ENCODE results near the gene FBXO31.

The FBXO31 gene

DNA sequence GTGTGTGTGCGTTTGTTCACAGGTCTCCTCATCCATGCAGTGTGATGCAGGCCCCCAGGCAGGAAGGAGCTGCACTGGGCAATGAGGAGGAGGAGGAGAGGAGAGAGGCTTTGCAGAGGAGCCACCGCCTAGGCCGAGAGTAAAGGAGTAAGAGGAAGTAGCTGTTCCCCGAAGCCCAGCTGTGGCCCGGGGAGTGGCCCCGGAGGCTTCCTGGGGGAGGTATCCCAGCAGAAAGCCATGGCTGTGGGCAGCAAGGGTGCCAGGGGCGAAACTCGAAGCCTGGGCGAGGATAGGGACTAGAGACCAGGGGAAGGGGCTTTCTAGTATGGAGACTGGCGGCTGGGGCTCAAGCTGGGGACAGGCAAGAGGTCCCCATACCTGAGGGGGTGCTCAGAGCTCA, 78.6 kb downstream of the FBXO31 start:
- DNase-seq: no peak

DNA sequence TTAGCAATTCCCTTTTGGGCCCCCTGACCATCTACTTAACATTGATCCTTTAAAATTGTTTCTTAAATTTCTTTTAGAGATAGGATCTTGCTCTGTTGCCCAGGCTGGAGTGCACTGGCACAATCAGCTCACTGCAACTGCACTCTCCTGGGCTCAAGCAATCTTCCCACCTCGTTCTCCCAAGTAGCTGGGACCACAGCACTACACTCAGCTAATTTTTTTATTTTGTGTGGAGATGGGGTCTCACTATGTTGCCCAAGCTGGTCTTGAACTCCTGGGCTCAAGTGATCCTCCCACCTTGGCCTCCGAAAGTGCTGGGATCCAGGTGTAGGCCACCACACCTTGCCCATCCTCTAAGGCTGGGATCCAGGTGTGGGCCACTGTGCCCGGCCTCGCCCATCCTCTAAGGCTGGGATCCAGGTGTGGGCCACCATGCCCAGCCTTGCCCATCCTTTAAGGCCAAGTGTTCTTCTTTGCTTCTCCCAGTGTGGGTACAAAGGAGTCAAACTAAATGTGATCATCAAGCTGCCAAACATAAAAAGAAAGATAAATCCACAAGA, 79.5 kb downstream of the FBXO31 start:
- no peak for DNase-seq

DNA sequence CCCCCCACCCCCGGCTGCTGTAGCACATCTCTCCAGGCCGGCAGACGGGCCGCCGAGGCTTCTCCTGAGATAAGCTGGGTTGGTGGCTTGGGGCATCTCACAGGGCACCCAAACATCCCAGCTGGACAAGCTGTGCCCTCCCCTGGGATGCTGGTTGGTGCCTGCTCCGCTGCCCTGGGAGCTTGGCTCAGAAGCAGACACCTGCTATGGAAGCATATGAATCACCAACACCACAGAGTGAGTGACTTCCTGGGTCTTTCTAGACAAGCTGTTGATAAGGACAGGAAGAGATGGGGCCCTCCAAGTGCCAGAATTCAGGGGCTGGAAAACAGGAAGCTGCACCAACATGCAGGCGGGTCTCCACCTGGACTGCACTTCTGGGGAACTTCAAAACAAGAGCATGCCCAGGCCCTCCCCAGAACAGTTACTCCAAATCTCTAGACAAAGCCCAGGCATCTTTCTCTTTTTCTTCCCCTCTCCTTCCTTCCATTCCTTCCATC, 80.1 kb downstream of the FBXO31 start:
- no peak for DNase-seq

DNA sequence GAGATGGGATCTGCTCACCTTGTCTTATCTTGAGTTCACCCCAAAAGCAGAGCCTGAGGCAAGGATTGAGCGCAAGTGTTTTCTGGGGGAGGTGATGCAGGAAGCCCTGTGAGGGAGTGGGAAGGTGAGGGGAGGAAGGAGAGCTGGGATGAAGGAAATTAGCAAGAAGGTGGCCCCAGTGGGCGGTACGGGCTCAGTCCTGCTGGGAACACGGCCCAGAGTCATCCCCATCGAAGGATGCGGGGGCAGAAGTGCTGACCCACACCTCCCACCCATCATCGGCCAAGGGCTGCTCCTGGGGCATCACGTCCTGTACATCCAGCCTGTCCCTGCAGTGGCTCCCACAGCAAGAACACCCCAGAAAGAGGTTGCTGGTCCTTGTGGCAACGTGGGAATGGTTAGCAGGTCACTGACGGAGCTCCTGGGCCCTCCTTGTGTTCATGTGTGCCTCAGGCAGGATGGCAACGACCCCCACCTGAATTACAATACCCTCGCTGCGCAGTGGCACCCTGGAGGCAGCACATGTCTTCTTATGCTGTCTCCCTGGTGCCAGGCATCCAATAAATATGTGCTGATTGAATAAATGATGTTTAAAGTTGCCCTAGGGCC, 84.6 kb downstream of the FBXO31 start:
- no peak for DNase-seq

DNA sequence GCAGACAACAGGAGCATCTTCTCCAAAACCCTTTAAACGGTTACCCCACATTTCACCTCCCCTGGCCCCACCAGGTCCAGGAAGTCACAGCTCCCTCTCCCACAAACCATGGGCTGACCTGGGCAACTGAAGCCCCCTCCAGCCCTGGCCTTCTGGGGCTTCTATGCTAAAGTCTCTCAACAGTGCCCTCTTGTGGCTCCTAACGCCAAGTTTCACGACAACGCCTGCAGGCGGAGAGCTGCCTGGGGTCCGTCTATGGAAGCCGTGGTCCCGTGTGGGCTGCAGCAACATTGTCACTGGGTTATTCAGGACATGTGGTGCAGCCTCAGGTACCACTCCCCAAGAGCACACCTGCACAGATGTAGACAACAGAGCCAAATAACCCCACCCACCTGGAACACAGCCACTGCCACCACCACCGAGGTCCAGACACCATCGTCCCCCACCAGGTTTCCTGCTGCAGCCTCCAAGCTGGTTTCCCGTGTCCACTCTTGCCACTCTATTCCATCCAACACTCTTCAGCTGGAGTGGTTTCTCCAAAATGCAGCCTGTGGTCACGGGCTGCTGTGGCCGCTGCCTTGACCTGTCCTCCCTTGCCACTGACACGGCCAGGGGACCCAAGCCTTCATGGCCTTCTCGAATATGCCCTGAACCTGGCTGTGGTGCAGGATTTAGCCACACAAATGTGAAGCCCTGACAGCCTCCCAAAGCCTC, 85.5 kb downstream of the FBXO31 start:
- no peak for DNase-seq

DNA sequence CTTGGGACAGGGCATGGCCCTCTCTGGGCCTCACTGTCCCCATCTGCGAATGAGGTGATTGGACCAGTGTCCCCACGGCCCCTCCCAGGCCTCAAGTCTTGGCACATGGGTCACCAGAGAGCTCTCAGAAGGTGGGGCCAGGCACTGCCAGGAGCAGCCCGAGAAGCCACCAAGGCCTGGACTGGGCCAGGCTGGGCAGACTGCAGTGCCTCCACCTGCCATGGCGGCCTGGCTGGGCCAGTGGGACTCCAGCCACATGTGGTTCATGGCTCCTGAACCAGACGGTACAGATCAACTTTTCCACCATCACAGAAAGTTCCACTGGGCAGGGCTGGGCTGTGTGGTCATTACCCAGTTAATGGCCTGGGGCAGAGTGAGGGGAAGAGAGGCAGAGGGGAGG, 86.2 kb downstream of the FBXO31 start:
- no peak for DNase-seq

DNA sequence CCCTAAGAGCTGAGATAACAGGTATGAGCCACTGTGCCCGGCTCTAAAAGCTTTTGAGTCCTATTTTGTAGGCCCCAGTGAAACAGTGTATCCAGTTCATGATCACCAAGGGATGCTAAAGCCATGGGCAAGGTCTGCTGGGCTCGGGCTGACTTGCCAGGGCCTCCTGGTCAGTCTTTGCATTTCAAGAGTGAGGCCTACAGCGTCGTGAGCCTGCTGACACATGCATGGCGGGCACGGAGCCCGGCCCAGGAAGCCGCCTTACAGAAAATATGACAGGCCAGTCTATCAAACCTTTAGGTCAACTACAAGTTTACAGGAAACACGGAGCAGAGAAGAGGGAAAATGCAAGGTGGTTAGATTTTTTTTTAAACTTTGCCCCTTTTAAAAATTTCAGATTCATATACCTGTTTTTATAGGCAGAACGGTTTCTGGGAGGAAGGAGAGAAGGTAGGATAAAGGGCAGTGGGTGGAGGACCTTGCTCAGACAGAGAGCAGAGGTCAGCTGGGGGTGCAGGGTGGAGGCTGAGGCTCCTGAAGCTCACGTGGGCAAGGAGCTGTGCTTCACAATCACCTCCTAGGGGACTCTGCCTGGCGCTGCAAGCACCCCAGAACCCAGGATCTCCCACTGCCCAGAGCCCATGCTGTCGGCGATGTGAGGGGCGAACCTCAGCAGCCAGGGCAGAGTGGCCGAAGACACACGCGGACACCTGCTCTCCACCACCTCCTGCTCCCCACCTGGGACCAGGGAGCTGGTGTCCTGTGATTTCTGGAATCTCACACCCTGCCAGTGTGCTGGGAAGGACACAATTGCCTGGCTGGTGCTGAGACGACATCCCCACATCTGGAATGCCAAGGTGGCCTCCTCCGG, 87.7 kb downstream of the FBXO31 start:
- DNase-seq: no peak

DNA sequence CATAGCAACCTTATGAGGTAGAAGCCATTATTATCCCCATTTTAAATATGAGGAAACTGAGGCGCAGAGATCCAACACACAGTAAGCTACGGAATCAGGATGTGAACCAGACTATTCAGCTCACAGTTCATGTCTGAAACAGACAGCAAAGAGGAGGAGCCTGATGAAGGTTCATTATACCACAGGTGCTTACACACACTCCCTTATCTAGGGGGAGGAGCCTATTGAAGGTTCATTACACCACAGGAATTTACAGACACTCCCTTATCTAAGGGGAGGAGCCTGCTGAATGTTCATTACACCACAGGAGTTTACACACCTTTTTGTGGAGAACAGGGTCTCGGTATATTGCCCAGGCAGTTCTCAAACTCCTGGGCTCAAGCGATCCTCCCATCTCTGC, 88.3 kb downstream of the FBXO31 start:
- DNase-seq: no peak

DNA sequence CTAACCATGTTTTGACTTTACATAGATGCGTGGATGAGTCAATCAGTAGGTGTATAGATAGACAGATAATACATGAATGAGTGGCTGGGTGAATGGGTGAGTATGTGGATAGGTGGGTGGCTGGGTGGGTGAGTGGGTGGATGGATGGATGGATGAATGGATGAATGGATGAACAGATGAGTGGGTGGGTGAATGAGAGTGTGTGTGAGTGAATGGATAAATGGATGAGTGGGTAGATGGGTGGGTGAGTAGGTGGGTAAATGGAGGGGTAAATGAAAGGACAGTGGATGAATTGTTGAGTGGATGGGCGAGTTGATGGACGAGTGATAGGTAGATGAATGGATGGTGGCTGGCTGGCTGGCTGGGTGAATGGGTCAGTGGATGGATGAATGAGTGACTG, 89.6 kb downstream of the FBXO31 start:
- DNase-seq: no peak

DNA sequence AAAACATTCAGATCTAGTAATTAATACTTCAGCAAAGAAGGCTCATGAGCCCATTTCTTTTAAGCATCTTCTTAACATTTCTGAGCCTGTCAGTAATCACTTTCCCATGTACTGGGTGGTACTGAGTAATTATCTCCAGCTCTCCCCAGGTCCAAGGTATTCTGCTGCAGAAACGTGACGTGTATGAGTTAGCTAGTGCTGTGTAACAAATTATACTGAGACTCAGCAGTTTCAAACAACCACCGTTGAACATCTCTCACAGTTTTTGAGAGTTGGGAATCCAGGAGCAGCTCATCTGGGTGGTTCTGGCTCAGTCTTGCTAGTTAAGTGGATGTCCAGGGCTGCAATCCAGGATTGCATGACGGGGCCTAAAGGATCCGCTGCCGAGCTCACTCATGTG, 91.6 kb downstream of the FBXO31 start:
- no peak for DNase-seq

DNA sequence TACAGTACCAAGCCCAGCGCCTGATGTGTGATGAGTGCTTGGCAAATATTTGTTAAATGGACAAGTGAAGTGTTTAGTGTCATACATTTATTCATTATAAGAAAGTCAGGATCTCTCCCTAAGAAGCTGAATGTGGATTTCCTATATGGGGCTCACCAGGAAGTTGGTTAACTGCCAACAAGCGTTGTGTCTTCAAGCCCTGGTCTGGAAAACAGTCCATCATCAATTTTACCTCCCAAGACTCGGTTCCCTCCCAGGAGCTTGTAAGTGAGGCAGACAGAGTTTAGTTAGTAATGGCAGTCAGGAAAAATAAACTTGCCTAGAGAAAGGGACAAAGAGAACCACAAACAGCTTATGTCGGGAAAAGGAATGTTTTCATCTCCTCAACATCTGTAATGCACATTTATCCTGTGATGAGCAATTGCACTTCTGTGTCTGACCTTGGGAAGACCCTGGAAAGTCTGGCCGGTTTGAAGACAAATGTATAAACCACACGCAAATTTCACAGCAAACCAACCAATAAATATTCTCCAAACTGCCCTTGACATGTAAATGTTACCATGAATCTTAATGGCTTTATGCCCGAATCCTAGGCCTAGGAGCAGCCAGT, 94.7 kb downstream of the FBXO31 start:
- no peak for DNase-seq

DNA sequence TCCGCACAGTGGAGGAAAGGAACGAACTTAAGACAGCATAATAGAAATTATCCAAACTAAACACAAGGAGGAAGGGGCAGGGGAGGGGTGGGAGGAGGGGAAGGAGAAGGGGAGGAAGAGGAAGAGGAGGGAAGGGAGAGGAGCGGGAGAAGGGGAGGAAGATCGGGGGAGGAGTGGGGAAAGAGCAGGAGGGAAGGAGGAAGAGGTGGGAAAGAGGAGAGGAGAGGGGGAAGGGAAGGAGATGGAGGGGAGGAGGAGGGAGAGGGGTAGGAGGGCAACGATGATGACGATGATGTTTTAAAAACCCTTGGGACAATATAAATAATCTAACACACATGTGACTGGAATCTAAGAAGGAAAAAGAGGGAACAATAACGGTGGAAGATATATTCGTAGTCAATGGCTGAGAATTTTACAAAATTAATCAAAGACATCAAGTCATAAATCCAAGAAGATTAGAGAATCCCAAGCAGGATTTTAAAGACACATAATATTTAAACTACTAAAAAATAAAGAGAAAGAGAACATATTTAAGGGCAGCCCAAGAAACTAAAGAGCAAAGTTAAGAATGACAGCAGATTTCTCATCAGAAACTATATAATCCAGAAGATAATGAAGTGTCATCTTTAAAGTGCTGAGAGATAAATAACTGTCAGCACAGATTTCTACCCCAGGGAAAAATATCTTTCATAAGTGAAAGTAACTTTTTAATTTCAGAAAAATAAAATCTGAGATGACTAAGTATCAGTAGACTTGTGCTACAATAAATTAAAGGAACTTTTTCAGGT, 96.5 kb downstream of the FBXO31 start:
- no peak for DNase-seq

DNA sequence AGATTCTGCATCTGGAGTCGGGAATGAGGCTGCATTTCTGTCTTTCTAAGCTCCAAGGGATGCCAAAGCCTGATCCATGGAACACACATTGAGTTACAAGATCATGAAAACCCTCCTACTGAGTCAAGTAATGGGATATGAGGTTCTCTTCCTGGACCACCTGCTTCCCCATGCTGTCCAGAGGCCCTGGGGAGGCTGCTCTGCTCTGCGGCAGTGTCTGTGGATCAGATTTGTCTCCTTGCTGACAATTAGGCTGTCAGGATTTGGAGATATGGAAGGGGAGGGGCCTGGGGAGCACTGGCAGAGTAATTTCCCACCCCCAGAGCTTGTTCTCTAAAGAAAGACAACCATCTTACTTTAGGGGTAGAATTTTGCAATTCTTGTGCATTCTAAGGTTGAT, 99.4 kb downstream of the FBXO31 start:
- DNase-seq: no peak

DNA sequence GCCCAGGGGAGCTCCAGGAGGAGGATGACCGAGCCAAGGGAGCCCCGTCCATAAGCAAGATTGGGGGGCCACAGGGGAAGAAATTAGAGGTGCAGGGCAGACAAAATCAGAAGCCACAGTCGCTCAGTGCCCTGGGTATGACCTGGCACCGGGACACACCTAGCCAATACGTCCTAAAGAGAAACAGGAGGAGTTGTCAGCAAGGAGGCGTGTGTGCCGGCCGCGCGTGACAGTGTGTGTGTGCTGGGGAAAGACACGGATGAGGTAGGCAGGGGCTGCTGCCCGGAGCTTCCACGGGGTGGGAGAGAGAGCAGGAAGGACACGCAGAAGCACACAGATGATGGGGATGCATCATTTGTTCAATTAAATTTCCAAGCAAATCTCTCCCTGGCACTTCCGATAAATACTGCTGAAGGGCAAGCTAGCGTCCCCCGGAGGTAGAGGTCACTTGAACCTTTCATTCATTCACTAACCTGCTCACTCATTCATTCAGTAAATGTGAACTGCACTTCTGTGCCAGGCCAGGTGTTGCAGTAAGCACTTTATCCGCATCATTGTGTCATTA, 104.4 kb downstream of the FBXO31 start:
- DNase-seq: no peak

DNA sequence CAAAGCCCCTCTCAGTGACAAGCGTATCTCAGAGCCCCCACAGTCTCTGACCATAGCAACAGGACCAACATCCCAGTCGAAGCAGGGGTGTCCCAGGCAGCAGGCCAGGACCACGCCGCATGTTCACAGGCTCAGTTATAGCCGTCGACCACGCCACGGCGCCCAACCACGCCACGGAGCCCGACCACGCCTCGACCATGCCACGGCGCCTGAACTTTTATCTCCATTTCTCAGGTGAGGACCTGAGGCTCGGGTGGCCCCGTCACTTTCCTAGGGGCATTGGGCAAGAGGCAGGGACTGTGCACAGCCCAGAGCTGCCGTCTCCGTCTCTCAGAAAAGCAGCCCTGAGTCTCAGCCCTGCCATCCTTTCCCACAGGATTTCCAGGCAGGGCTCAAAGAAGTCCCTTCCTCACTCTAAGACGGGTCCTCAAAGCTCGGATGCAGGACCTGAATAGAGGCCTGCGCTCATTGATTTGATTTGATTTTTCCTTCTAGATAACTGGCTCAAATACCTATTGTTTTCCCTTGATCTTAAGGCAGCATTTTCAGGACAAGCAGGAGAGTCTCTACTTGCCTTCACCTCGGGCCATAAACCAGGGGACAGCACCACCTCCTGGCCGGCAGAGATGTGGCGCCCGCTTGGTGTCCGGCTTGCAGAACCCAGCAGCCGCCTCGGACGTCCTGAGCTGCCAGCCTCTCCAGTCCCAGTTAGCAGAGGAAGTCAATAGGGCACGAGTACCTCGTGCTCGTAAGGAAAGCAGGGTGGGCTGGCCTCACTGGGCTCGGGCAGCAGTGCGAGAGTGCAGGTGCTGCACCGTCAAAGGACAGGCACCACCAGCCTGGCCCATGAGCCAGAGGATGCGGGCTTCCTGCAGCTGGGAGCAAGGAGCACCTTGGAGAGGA, 105.1 kb downstream of the FBXO31 start:
- peak; percentile 7 for DNase-seq

Measured in NCI-H2107 (cell line).